ENCODE results near the gene ARL2.

Gene ARL2

DNA sequence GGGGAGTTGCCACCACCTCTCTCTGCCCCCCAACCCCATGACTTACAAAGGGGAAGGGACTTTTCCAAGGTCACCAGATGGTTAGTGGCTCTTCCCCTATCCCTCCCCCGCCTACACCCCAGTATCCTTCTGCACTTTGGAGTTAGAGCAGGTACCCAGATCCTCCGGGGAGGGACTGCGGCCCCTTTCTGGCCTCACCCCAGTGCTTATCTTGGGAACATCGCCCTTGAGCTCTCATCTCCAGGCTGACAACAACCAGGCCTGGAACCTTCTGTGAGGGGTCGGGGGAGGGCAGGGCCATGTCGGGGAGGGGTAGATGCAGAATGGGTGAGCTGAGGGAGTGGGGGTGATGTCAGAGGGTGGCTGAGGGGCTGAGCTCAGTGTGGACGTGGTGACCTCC is 51.9 kb downstream of the ARL2 start:
- no peak overlapping the region for H3K4me3 Mint-ChIP-seq
- peaks cover 3% of the 10 kb centered on the region for H3K4me1 Mint-ChIP-seq (ENCODE audit: low read depth)

DNA sequence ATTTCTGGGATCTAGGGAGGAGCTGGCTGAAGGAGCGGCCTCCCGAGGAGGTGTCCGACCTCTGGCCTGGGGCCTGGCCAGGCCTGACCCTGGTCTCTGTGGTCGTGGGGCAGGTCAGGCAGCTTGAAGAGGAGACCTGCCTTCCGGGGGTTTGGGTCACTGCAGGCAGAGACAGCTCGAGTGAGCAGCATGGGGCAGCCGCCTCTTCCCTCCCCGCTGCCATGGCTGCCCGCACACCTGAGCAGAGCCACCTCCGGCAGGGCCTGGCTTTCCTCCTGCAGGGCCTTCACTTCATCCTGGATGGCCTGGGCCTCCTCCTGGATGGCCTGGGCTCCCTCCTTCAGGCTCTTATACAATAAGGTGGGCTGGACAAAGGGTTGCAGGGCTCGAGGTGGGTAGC is 52.4 kb downstream of the ARL2 start:
- Mint-ChIP-seq H3K36me3 (ENCODE audit: low read depth) (no peaks in the 10 kb centered on the region), H3K4me3 (no peak overlapping the region), H3K9me3 (no peaks in the 10 kb centered on the region), H3K27me3 (ENCODE audit: low read depth) (no peaks in the 10 kb centered on the region), H3K27ac (no peak overlapping the region), H3K4me1 (ENCODE audit: low read depth) (no peaks in the 10 kb centered on the region)

More for the DNA sequence above, 51.9 kb downstream of the ARL2 start:
- Mint-ChIP-seq H3K36me3 (ENCODE audit: low read depth) (no peaks in the 10 kb centered on the region), H3K27me3 (ENCODE audit: low read depth) (no peaks in the 10 kb centered on the region), H3K9me3 (no peaks in the 10 kb centered on the region), H3K27ac (no peak overlapping the region)

DNA sequence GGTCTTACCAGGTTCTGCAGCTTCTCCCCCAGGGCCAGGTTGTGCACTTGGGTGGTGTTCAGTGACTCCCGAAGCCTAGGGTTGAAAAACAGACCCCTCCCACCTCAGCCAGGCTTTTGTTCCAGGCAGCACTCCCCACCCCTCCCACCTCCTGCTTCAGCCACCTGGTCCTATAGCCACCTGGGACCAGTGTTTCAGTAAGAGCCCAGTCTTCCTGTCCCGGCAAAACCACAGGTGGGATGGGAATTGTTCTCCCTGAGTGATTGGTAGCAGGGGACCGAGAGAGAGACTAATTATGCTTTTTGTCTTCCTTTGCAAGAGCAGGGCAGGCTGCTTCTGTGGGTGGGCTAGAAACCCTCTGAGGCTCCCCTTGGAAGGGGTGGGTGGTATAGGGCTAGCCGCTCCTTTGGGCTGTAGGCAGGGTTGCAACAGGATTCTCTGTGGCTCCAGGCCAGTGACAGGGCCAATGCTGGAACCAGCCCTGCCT is 52.9 kb downstream of the ARL2 start:
- H3K27ac Mint-ChIP-seq = no peak overlapping the region
- H3K4me1 Mint-ChIP-seq (ENCODE audit: low read depth) = no peaks in the 10 kb centered on the region
- no peaks in the 10 kb centered on the region for H3K36me3 Mint-ChIP-seq (ENCODE audit: low read depth)
- H3K27me3 Mint-ChIP-seq (ENCODE audit: low read depth) = no peaks in the 10 kb centered on the region
- no peaks in the 10 kb centered on the region for H3K9me3 Mint-ChIP-seq
- H3K4me3 Mint-ChIP-seq = no peak overlapping the region

DNA sequence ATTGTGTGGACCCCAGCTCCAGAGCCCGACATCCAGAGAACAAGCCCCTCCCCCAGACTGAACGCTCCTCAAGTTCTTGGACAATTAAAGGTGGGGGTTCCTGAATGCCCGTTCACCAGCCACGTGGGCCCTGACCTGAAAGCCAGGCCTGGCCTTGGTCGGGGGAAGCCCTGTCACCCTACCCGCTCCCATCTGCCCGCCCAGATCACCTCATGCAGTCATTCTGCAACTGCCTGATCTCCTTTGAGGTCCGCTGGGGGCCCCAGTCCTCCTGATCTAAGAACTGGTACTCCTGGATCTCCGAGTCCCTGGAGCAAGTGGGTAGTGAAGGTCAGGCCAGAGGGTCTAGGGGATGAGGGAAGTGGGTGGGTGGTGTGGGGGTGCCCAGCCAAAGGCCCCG is 53.5 kb downstream of the ARL2 start:
- no peaks in the 10 kb centered on the region for H3K4me1 Mint-ChIP-seq (ENCODE audit: low read depth)
- no peaks in the 10 kb centered on the region for H3K36me3 Mint-ChIP-seq (ENCODE audit: low read depth)
- no peak overlapping the region for H3K27ac Mint-ChIP-seq
- no peaks in the 10 kb centered on the region for H3K27me3 Mint-ChIP-seq (ENCODE audit: low read depth)
- no peaks in the 10 kb centered on the region for H3K9me3 Mint-ChIP-seq
- H3K4me3 Mint-ChIP-seq = no peak overlapping the region

DNA sequence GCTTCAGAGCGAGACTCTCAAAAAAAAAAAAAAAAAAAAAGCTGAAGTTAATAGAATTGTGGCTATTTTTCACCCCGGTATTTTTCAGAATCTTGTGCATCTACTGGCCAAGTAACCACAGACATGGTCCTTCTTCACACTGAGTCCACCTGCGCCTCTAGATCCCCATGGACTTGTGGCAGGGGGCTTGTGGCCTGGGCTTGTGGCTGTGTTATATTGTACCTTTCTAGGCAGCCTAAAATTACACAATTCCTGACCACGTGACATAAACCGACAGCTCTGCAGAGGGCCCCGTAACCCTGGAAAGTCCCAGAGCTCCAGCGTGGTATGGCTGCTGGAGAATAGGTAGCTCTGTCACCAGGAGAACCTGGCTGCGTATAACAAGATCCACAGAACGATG is 55.3 kb downstream of the ARL2 start:
- H3K36me3 Mint-ChIP-seq (ENCODE audit: low read depth) = no peaks in the 10 kb centered on the region
- H3K27me3 Mint-ChIP-seq (ENCODE audit: low read depth) = no peaks in the 10 kb centered on the region
- peaks cover 3% of the 10 kb centered on the region for H3K4me1 Mint-ChIP-seq (ENCODE audit: low read depth)
- H3K4me3 Mint-ChIP-seq = no peak overlapping the region
- H3K9me3 Mint-ChIP-seq = no peaks in the 10 kb centered on the region
- H3K27ac Mint-ChIP-seq = no peak overlapping the region
